H1 (cell line): Measurements from ENCODE around the gene YIPF2. TPM values are rescaled to one million over a fixed set of nuclear protein-coding genes. Genes with fewer than 3 reads are reported as not detected.

Source experiments
- CTCF ChIA-PET: fragments of 300-600 bp; sonication (Branson Sonifier 250); formaldehyde crosslinking; loops from one replicate; lab custom pipeline; 2021; ENCODE audit not compliant: partially characterized antibody; lab: Charles Lee
- POLR2A ChIA-PET: fragments of 300-600 bp; sonication (Branson Sonifier 250); formaldehyde crosslinking; loops from one replicate; lab custom pipeline; 2021; ENCODE audit warnings: inconsistent platforms; ENCODE audit not compliant: partially characterized antibody; lab: Charles Lee
- DNase-seq, 2 experiments: peaks; one replicate each; pipeline versions ENCODE4 v3.0.0 to v3.0.0-alpha.2; 2010 to 2022; ENCODE audit warnings: low spot score in 2 of 2, low read depth in 1 of 2, mixed read lengths in 1 of 2
- FAIRE-seq: peaks from 2 replicates; lab custom pipeline; 2011; peaks lifted over from hg19 to GRCh38; lab: Jason Lieb, UNC
- H2AFZ ChIP-seq: 2 replicates; pipeline ENCODE4 v1.8.1; 2012; ENCODE audit warnings: low read length, inconsistent platforms
- H2AK5ac ChIP-seq: 2 replicates; pipeline ENCODE4 v1.6.1; 2013; ENCODE audit warnings: low read depth, low read length
- H2BK120ac ChIP-seq: replicated peaks from 2 replicates; pipeline ENCODE3; 2013; ENCODE audit warnings: low read depth, low read length, inconsistent platforms
- H2BK12ac ChIP-seq: 2 replicates; pipeline ENCODE4 v1.6.1; 2013; ENCODE audit warnings: low read depth, low read length
- H2BK15ac ChIP-seq: 2 replicates; pipeline ENCODE4 v1.6.1; 2013; ENCODE audit warnings: low read length
- H2BK20ac ChIP-seq: 2 replicates; pipeline ENCODE4 v1.6.1; 2013; ENCODE audit warnings: low read length
- H2BK5ac ChIP-seq: 2 replicates; pipeline ENCODE4 v1.6.1; 2013; ENCODE audit warnings: low read depth, low read length
- H3K14ac ChIP-seq: 2 replicates; pipeline ENCODE4 v1.6.1; 2013; ENCODE audit warnings: inconsistent platforms; ENCODE audit not compliant: insufficient read length
- H3K18ac ChIP-seq: 2 replicates; pipeline ENCODE4 v1.6.1; 2013; ENCODE audit warnings: low read length; ENCODE audit errors: extremely low read depth
- H3K23ac ChIP-seq: 2 replicates; pipeline ENCODE4 v1.6.1; 2013; ENCODE audit warnings: inconsistent platforms; ENCODE audit not compliant: insufficient read length
- H3K23me2 ChIP-seq: 2 replicates; pipeline ENCODE4 v1.6.1; 2013; ENCODE audit warnings: low read depth, low read length
- H3K27ac ChIP-seq: 2 replicates; pipeline ENCODE4 v1.6.1; 2011; ENCODE audit warnings: low read depth, low read length, inconsistent platforms
- H3K27me3 ChIP-seq, 4 experiments: replicated peaks in 1 of 4; 1 replicate in 1 of 4; 2 replicates in 3 of 4; pipeline versions ENCODE4 v1.6.1 to v1.8.1; 2011 to 2013; ENCODE audit warnings: low read length in 3 of 4, mild to moderate bottlenecking in 3 of 4, inconsistent platforms in 2 of 4, mixed read lengths in 2 of 4, moderate library complexity in 1 of 4; ENCODE audit not compliant: control insufficient read depth in 3 of 4, insufficient read depth in 3 of 4; ENCODE audit errors: extremely low read depth in 1 of 4
- H3K36me3 ChIP-seq, 4 experiments: 2 replicates each; pipeline versions ENCODE4 v1.6.1 to v1.8.1; 2011 to 2013; ENCODE audit warnings: mild to moderate bottlenecking in 4 of 4, low read length in 3 of 4, moderate library complexity in 2 of 4, control low read depth in 1 of 4, inconsistent platforms in 1 of 4; ENCODE audit not compliant: insufficient read depth in 4 of 4, control insufficient read depth in 2 of 4
- H3K4ac ChIP-seq: replicated peaks from 2 replicates; pipeline ENCODE3; 2013; ENCODE audit warnings: low read length, low read depth, mixed read lengths, inconsistent platforms; ENCODE audit not compliant: insufficient read length
- H3K4me1 ChIP-seq, 4 experiments: replicated peaks in 1 of 4; 1 replicate in 1 of 4; 2 replicates in 3 of 4; pipeline versions ENCODE4 v1.6.1 to v1.8.1; 2011 to 2013; ENCODE audit warnings: low read length in 3 of 4, inconsistent platforms in 2 of 4, mixed read lengths in 1 of 4; ENCODE audit not compliant: insufficient read depth in 4 of 4, control insufficient read depth in 3 of 4
- H3K4me2 ChIP-seq, 2 experiments: 2 replicates each; pipeline versions ENCODE4 v1.6.1 to v1.8.1; 2011 to 2013; ENCODE audit warnings: low read depth in 2 of 2, low read length in 2 of 2, control low read depth in 1 of 2, inconsistent platforms in 1 of 2, mild to moderate bottlenecking in 1 of 2; ENCODE audit not compliant: insufficient read depth in 1 of 2
- H3K4me3 ChIP-seq, 4 experiments: fragments of 200-600, 300-600 bp in 1 of 4; sonication (generic), shearing (Covaris generic), sonication (Bioruptor Twin) in 1 of 4; 2 replicates each; pipeline versions ENCODE4 v1.5.1 to v1.8.1; 2011 to 2016; ENCODE audit warnings: low read length in 4 of 4, low read depth in 3 of 4, control low read depth in 2 of 4, inconsistent platforms in 2 of 4, mild to moderate bottlenecking in 2 of 4, mixed read lengths in 1 of 4, moderate library complexity in 1 of 4; ENCODE audit not compliant: insufficient read depth in 2 of 4; ENCODE audit errors: extremely low read depth in 1 of 4
- H3K56ac ChIP-seq: replicated peaks from 2 replicates; pipeline ENCODE3; 2013; ENCODE audit warnings: low read depth, mild to moderate bottlenecking, mixed read lengths, low read length, inconsistent platforms; ENCODE audit not compliant: insufficient read length
- H3K79me1 ChIP-seq: 2 replicates; pipeline ENCODE4 v1.6.1; 2013; ENCODE audit warnings: low read depth, low read length, control low read depth
- H3K79me2 ChIP-seq, 2 experiments: 2 replicates each; pipeline versions ENCODE4 v1.6.1 to v1.8.1; 2012 to 2013; ENCODE audit warnings: low read length in 2 of 2, mild to moderate bottlenecking in 2 of 2, inconsistent platforms in 1 of 2; ENCODE audit not compliant: insufficient read depth in 2 of 2, control insufficient read depth in 1 of 2
- H3K9ac ChIP-seq, 4 experiments: replicated peaks in 1 of 4; 1 replicate in 1 of 4; 2 replicates in 3 of 4; pipeline versions ENCODE4 v1.6.1 to v1.8.1; 2011 to 2013; ENCODE audit warnings: low read depth in 3 of 4, low read length in 3 of 4, control low read depth in 2 of 4, mild to moderate bottlenecking in 2 of 4, moderate library complexity in 2 of 4, inconsistent platforms in 1 of 4; ENCODE audit errors: extremely low read depth in 1 of 4
- H3K9me3 ChIP-seq, 2 experiments: 2 replicates each; pipeline versions ENCODE4 v1.6.1 to v1.8.1; 2012 to 2013; ENCODE audit warnings: mild to moderate bottlenecking in 2 of 2, moderate library complexity in 2 of 2, control low read depth in 1 of 2, inconsistent platforms in 1 of 2, low read depth in 1 of 2, low read length in 1 of 2, mixed read lengths in 1 of 2; ENCODE audit not compliant: insufficient read depth in 2 of 2
- H4K20me1 ChIP-seq, 2 experiments: replicated peaks in 1 of 2; 2 replicates each; pipeline versions ENCODE3 to v1.8.1; 2011 to 2013; ENCODE audit warnings: inconsistent platforms in 2 of 2, low read length in 2 of 2, mild to moderate bottlenecking in 1 of 2; ENCODE audit not compliant: insufficient read depth in 2 of 2, control insufficient read depth in 1 of 2
- H4K5ac ChIP-seq: 2 replicates; pipeline ENCODE4 v1.6.1; 2013; ENCODE audit warnings: low read length, low read depth, mixed read lengths, inconsistent platforms; ENCODE audit not compliant: insufficient read length
- H4K8ac ChIP-seq: 2 replicates; pipeline ENCODE4 v1.8.0; 2013; ENCODE audit warnings: mild to moderate bottlenecking, moderate library complexity, low read length, inconsistent platforms; ENCODE audit not compliant: insufficient read depth; ENCODE audit errors: extremely low read depth
- H4K91ac ChIP-seq: replicated peaks from 2 replicates; pipeline ENCODE3; 2013; ENCODE audit warnings: low read length, mixed read lengths, inconsistent platforms; ENCODE audit not compliant: insufficient read length
- BACH1 ChIP-seq: IDR thresholded peaks from 2 replicates; pipeline ENCODE4 v1.6.1; 2012; ENCODE audit warnings: low read length, improper control_type of control experiment
- EZH2 ChIP-seq: fragments of 200-600 bp; sonication (generic); IDR thresholded peaks from 2 replicates; pipeline ENCODE4 v1.7.1; 2012; ENCODE audit warnings: low read depth, mild to moderate bottlenecking, moderate library complexity, low read length, inconsistent platforms; ENCODE audit not compliant: severe bottlenecking
- FOSL1 ChIP-seq: IDR thresholded peaks from 2 replicates; pipeline ENCODE4 v1.6.1; 2011; ENCODE audit warnings: mild to moderate bottlenecking, low read depth, low read length, moderate library complexity; ENCODE audit not compliant: insufficient read depth
- JUN ChIP-seq: IDR thresholded peaks from 2 replicates; pipeline ENCODE4 v1.6.1; 2011; ENCODE audit warnings: low read depth, mild to moderate bottlenecking, improper control_type of control experiment, low read length
- KDM1A ChIP-seq: fragments of 200-600, 300-600 bp; sonication (generic); IDR thresholded peaks from 2 replicates; pipeline ENCODE4 v1.7.1; 2016; ENCODE audit warnings: mild to moderate bottlenecking, low read length, borderline replicate concordance
- RAD21 ChIP-seq, 2 experiments: IDR thresholded peaks in 1 of 2; conservative IDR thresholded peaks in 1 of 2; 2 replicates each; pipeline ENCODE4 v1.6.1; 2011; ENCODE audit warnings: low read depth in 2 of 2, low read length in 2 of 2, improper control_type of control experiment in 1 of 2, inconsistent platforms in 1 of 2, mild to moderate bottlenecking in 1 of 2, moderate library complexity in 1 of 2
- RBBP5 ChIP-seq: IDR thresholded peaks from 2 replicates; pipeline ENCODE4 v1.7.1; 2012; ENCODE audit warnings: low read depth, mild to moderate bottlenecking, inconsistent platforms, low read length, moderate library complexity, borderline replicate concordance
- SIX5 ChIP-seq: IDR thresholded peaks from 2 replicates; pipeline ENCODE4 v1.6.1; 2011; ENCODE audit warnings: mild to moderate bottlenecking, low read depth, low read length
- WGBS, 2 experiments: shearing (Covaris generic) in 1 of 2; methylation state at CpG; one replicate each; pipeline versions ENCODE4 v1.1.6 to v1.1.7; 2013 to 2015; ENCODE audit warnings: low lambda C conversion rate in 2 of 2, mixed read lengths in 2 of 2, inconsistent platforms in 1 of 2, low coverage in 1 of 2, missing lambda C conversion rate in 1 of 2; ENCODE audit not compliant: insufficient replicate concordance in 2 of 2, insufficient coverage in 1 of 2, insufficient read length in 1 of 2; ENCODE audit errors: extremely low coverage in 1 of 2, missing lambda C conversion rate in 1 of 2; 5-methylcytosine and 5-hydroxymethylcytosine counted together
- polyA plus RNA-seq, 7 experiments: library from polyadenylated mRNA; depleted of rRNA in 3 of 7; stranded (reverse) in 5 of 7; unstranded in 2 of 7; fragments of >200 nt in 5 of 7; fragments of 200-250 nt in 2 of 7; gene quantifications; 1 replicate in 5 of 7; 2 replicates in 1 of 7; 4 replicates in 1 of 7; pipeline versions ENCODE4 v1.2.1 to v1.2.3, GENCODE V29; 2011 to 2013; ENCODE audit warnings: missing spikeins in 2 of 7, mixed read lengths in 2 of 7
- total RNA-seq: library from RNA; stranded (reverse); fragmentation: NEBNext Ultra II Directional; extraction: Animal tissue kit (Norgen Biotek cat#: 25700); gene quantifications from 2 replicates; pipeline ENCODE4 v1.2.1, GENCODE V29; 2021
- TF ChIP-seq, protein P1 (sequence below), 3 experiments: IDR thresholded peaks; 1 replicate in 2 of 3; 2 replicates in 1 of 3; pipeline versions ENCODE4 v1.5.1 to v1.6.1; 2011; ENCODE audit warnings: low read length in 3 of 3, mild to moderate bottlenecking in 3 of 3, inconsistent platforms in 2 of 3, low read depth in 1 of 3, moderate library complexity in 1 of 3; ENCODE audit not compliant: insufficient read depth in 1 of 3; ENCODE audit errors: control extremely low read depth in 1 of 3

The YIPF2 gene
- total and polyA plus RNA-seq, 2 of the 8 experiments (the other 6 are each of a cell fraction or from before 2014, with no cell fraction given): 48.3 to 112 TPM

GRCh38 chr19:10895920-10896319 lies 32.5 kb downstream of the YIPF2 start:
- CTCF ChIA-PET: interaction anchor here (0.6 to 5.4 kb wide), 11 partner anchors 9 to 1023 kb away, joined by 3 to 29 read pairs (median 5); no protein-coding TSS in a partner anchor
- Histone ChIP-seq H3K36me3 (no peaks in the 10 kb centered on the region), H3K4me3 (no peak overlapping the region), H2BK20ac (no peak overlapping the region), H3K79me2 (peaks cover 0 to 81% of the 10 kb centered on the region in 2 experiments; a peak in 2 of 4 replicates), H3K23ac (no peak overlapping the region), H3K56ac (no peak overlapping the region), H3K4me1 (peaks cover 14 to 30% (median 25%) of the 10 kb centered on the region in 4 experiments), H4K20me1 (peaks cover 10 to 27% of the 10 kb centered on the region in 2 experiments)
- TF ChIP-seq RBBP5 (no peak), KDM1A (no peak), BACH1 (no peak), RAD21 (IDR thresholded peaks at IDR 0.05 in 1 of 2, conservative IDR thresholded peaks at IDR 0.05 in 1 of 2; ENCODE audit: low read depth in 2 of 2, low read length in 2 of 2) (peak in 1 of 2 experiments; percentile 35; a peak in 1 of 4 replicates), EZH2 (no peak), SIX5 (no peak), FOSL1 (no peak), JUN (no peak)
- TF ChIP-seq, protein P1, sequence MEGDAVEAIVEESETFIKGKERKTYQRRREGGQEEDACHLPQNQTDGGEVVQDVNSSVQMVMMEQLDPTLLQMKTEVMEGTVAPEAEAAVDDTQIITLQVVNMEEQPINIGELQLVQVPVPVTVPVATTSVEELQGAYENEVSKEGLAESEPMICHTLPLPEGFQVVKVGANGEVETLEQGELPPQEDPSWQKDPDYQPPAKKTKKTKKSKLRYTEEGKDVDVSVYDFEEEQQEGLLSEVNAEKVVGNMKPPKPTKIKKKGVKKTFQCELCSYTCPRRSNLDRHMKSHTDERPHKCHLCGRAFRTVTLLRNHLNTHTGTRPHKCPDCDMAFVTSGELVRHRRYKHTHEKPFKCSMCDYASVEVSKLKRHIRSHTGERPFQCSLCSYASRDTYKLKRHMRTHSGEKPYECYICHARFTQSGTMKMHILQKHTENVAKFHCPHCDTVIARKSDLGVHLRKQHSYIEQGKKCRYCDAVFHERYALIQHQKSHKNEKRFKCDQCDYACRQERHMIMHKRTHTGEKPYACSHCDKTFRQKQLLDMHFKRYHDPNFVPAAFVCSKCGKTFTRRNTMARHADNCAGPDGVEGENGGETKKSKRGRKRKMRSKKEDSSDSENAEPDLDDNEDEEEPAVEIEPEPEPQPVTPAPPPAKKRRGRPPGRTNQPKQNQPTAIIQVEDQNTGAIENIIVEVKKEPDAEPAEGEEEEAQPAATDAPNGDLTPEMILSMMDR (IDR thresholded peaks at IDR 0.05; ENCODE audit: control extremely low read depth in 1 of 3, insufficient read depth in 1 of 3, low read depth in 1 of 3, low read length in 3 of 3): peak; percentile 31 to 74 (median 70)
- TF ChIP-seq, all 59 proteins: peak for 2
- Histone ChIP-seq H4K5ac (no peak overlapping the region), H2BK12ac (0 out of 2 replicates have a peak overlapping the region, but pooled peaks have one; percentile 17), H2AFZ (no peak overlapping the region), H3K27ac (0 out of 2 replicates have a peak overlapping the region, but pooled peaks have one; percentile 3), H3K9ac (no peak overlapping the region; a peak in 1 of 7 replicates), H3K27me3 (no peaks in the 10 kb centered on the region), H4K8ac (no peak overlapping the region), H3K9me3 (no peaks in the 10 kb centered on the region), H2BK5ac (no peak overlapping the region), H4K91ac (no peak overlapping the region), H3K18ac (0 out of 2 replicates have a peak overlapping the region, but pooled peaks have one; percentile 28), H2BK120ac (no peak overlapping the region), H2BK15ac (no peak overlapping the region), H2AK5ac (no peak overlapping the region), H3K14ac (no peak overlapping the region), H3K23me2 (no peaks in the 10 kb centered on the region), H3K79me1 (peaks cover 32% of the 10 kb centered on the region), H3K4ac (peak overlapping the region; percentile 33), H3K4me2 (no peak overlapping the region)
- POLR2A ChIA-PET: interaction anchor here (0.6 to 3.8 kb wide), 3 partner anchors 16 to 496 kb away, joined by 3 to 18 read pairs (median 3); no protein-coding TSS in a partner anchor
- FAIRE-seq (no peak), DNase-seq (no peak)
- WGBS, 2 experiments: 92% methylated on average over 12 of the region's 12 CpGs; no CpG with 5 or more reads in 1 of the 2 experiments
